Fibroblast of lung (primary cell): ENCODE results near the gene SIN3B. TPM values are rescaled to one million over a fixed set of nuclear protein-coding genes. Genes with fewer than 3 reads are reported as not detected.

Experiments
- DNase-seq, 2 donors: peaks; one replicate each; pipeline versions ENCODE4 v3.0.0 to v3.0.0-alpha.2; 2010; ENCODE audit warnings: low read depth in 2 of 2
- H2AFZ ChIP-seq: 2 replicates; pipeline ENCODE4 v1.5.1; 2012; ENCODE audit warnings: low read length, control low read depth, inconsistent platforms
- H3K27ac ChIP-seq: 2 replicates; pipeline ENCODE4 v1.5.1; 2011; ENCODE audit warnings: low read length, control low read depth; ENCODE audit not compliant: insufficient read depth
- H3K27me3 ChIP-seq: 2 replicates; pipeline ENCODE4 v1.5.1; 2011; ENCODE audit warnings: mild to moderate bottlenecking, low read length; ENCODE audit not compliant: control insufficient read depth, insufficient read depth
- H3K36me3 ChIP-seq: 2 replicates; pipeline ENCODE4 v1.5.1; 2011; ENCODE audit warnings: low read length; ENCODE audit not compliant: control insufficient read depth, insufficient read depth
- H3K4me1 ChIP-seq: 2 replicates; pipeline ENCODE4 v1.5.1; 2011; ENCODE audit warnings: low read length; ENCODE audit not compliant: control insufficient read depth, insufficient read depth; ENCODE audit errors: extremely low read depth
- H3K4me2 ChIP-seq: 2 replicates; pipeline ENCODE4 v1.5.1; 2011; ENCODE audit warnings: low read length, control low read depth; ENCODE audit not compliant: insufficient read depth; ENCODE audit errors: extremely low read depth
- H3K4me3 ChIP-seq, 4 experiments: fragments of 200-600 bp in 1 of 4; sonication (generic) in 1 of 4; replicated peaks in 1 of 4; 2 replicates each; pipeline ENCODE4 v1.5.1; 2011 to 2016; ENCODE audit warnings: low read length in 4 of 4, low read depth in 3 of 4, mild to moderate bottlenecking in 3 of 4, control low read depth in 2 of 4, inconsistent platforms in 1 of 4, mixed read lengths in 1 of 4; ENCODE audit not compliant: insufficient read depth in 1 of 4; ENCODE audit errors: control extremely low read depth in 1 of 4
- H3K79me2 ChIP-seq: 2 replicates; pipeline ENCODE4 v1.5.1; 2012; ENCODE audit warnings: mild to moderate bottlenecking, low read length, inconsistent platforms; ENCODE audit not compliant: control insufficient read depth, insufficient read depth
- H3K9ac ChIP-seq: 2 replicates; pipeline ENCODE4 v1.5.1; 2011; ENCODE audit warnings: mild to moderate bottlenecking, low read length, control low read depth; ENCODE audit not compliant: insufficient read depth
- H3K9me3 ChIP-seq: 2 replicates; pipeline ENCODE4 v1.5.1; 2012; ENCODE audit warnings: low read depth, low read length; ENCODE audit not compliant: control insufficient read depth, insufficient read depth
- H4K20me1 ChIP-seq: 2 replicates; pipeline ENCODE4 v1.5.1; 2011; ENCODE audit warnings: low read length; ENCODE audit not compliant: control insufficient read depth, insufficient read depth; ENCODE audit errors: extremely low read depth
- CTCF ChIP-seq, 2 donors: IDR thresholded peaks in 1 of 2; conservative IDR thresholded peaks in 1 of 2; 1 replicate in 1 of 2; 2 replicates in 1 of 2; pipeline ENCODE4 v1.5.1; 2011 to 2012; ENCODE audit warnings: low read length in 2 of 2, control low read depth in 1 of 2, inconsistent platforms in 1 of 2, low read depth in 1 of 2, mild to moderate bottlenecking in 1 of 2
- EZH2 ChIP-seq: IDR thresholded peaks from 2 replicates; pipeline ENCODE4 v1.5.1; 2012; ENCODE audit warnings: low read length, control low read depth, mild to moderate bottlenecking; ENCODE audit errors: missing control alignments
- polyA plus RNA-seq, 2 donors: library from polyadenylated mRNA; depleted of rRNA in 1 of 2; stranded (reverse) in 1 of 2; unstranded in 1 of 2; fragments of >200 nt; gene quantifications; 2 replicates each; pipeline ENCODE4 v1.2.1, GENCODE V29; 2011 to 2012; ENCODE audit warnings: missing spikeins in 1 of 2
- total RNA-seq: library from RNA; depleted of rRNA; stranded (reverse); fragments of >200 nt; gene quantifications from 2 replicates; pipeline ENCODE4 v1.2.1, GENCODE V29; 2014

Gene SIN3B
- total and polyA plus RNA-seq, 2 donors (not counting 1 experiment from before 2014, with no cell fraction given), result 14.9 to 32.9 TPM

GRCh38 chr19:16892436-16892835 is 63.2 kb downstream of the SIN3B start:
- no peak overlapping the region for H2AFZ ChIP-seq
- no peaks in the 10 kb centered on the region for H3K27me3 ChIP-seq
- no peaks in the 10 kb centered on the region for H3K4me1 ChIP-seq
- no peaks in the 10 kb centered on the region for H3K36me3 ChIP-seq
- no peak for DNase-seq
- H3K9me3 ChIP-seq, result no peaks in the 10 kb centered on the region
- no peaks in the 10 kb centered on the region for H4K20me1 ChIP-seq
- H3K9ac ChIP-seq, result no peak overlapping the region
- TF ChIP-seq CTCF (conservative IDR thresholded peaks at IDR 0.05 in 1 of 2, IDR thresholded peaks at IDR 0.05 in 1 of 2; ENCODE audit: low read depth in 1 of 2, low read length in 2 of 2) (no peak), EZH2 (no peak)
- H3K4me2 ChIP-seq, result no peak overlapping the region
- H3K79me2 ChIP-seq, result no peaks in the 10 kb centered on the region
- no peak overlapping the region for H3K4me3 ChIP-seq
- no peak overlapping the region for H3K27ac ChIP-seq

GRCh38 chr19:16892868-16893685 is 63.9 kb downstream of the SIN3B start:
- TF ChIP-seq CTCF (conservative IDR thresholded peaks at IDR 0.05 in 1 of 2, IDR thresholded peaks at IDR 0.05 in 1 of 2; ENCODE audit: low read depth in 1 of 2, low read length in 2 of 2), result no peak
- no peak for TF ChIP-seq EZH2
- Histone ChIP-seq H3K9me3 (no peaks in the 10 kb centered on the region), H3K36me3 (no peaks in the 10 kb centered on the region), H3K4me1 (no peaks in the 10 kb centered on the region), H3K9ac (no peak overlapping the region), H2AFZ (no peak overlapping the region), H3K79me2 (no peaks in the 10 kb centered on the region), H3K27me3 (no peaks in the 10 kb centered on the region), H4K20me1 (no peaks in the 10 kb centered on the region), H3K4me3 (no peak overlapping the region), H3K4me2 (no peak overlapping the region), H3K27ac (no peak overlapping the region)
- DNase-seq, result no peak

GRCh38 chr19:16893686-16893989 is 64.4 kb downstream of the SIN3B start:
- Histone ChIP-seq H3K9ac (no peak overlapping the region), H3K36me3 (no peaks in the 10 kb centered on the region), H3K27ac (no peak overlapping the region), H3K4me1 (no peaks in the 10 kb centered on the region), H4K20me1 (no peaks in the 10 kb centered on the region), H3K4me2 (no peak overlapping the region), H3K27me3 (peaks cover 2% of the 10 kb centered on the region), H3K4me3 (no peak overlapping the region), H3K9me3 (no peaks in the 10 kb centered on the region), H3K79me2 (no peaks in the 10 kb centered on the region), H2AFZ (no peak overlapping the region)
- no peak for DNase-seq
- TF ChIP-seq CTCF (conservative IDR thresholded peaks at IDR 0.05 in 1 of 2, IDR thresholded peaks at IDR 0.05 in 1 of 2; ENCODE audit: low read depth in 1 of 2, low read length in 2 of 2) (no peak), EZH2 (no peak)
